HepG2 (cell line): Measurements from ENCODE around the gene FGFR3. TPM values are rescaled to one million over a fixed set of nuclear protein-coding genes. Genes with fewer than 3 reads are reported as not detected.

ENCODE experiments used
- ATAC-seq: fragments of 200-7000 bp; cut with Tn5 transposase; 3 replicates; pipeline ENCODE4 v1.9.1; 2020; ENCODE audit warnings: mild to moderate bottlenecking, moderate library complexity
- BruUV-seq: library from RNA; stranded (reverse); fragments of 400-500 nt; replicated peaks from 2 replicates; lab custom pipeline; 2021; lab: Mats Ljungman, UMichigan
- CTCF ChIA-PET: fragments of 300-600 bp; formaldehyde crosslinking; extraction: SDS; loops from one replicate; lab custom pipeline; 2021; ENCODE audit warnings: low total read pairs, inconsistent platforms, low intra/inter-chr PET ratio; lab: Yijun Ruan, JAX
- POLR2A ChIA-PET: fragments of 350-600 bp; sonication (Branson Sonifier 250); formaldehyde crosslinking; loops from one replicate; lab custom pipeline; 2020; ENCODE audit warnings: antibody characterized with exemption, inconsistent platforms; lab: Yijun Ruan, JAX
- DNase-seq: peaks from one replicate; pipeline ENCODE4 v3.0.0-alpha.2; 2015; ENCODE audit warnings: low spot score
- FAIRE-seq: peaks from 3 replicates; lab custom pipeline; 2011; peaks lifted over from hg19 to GRCh38; lab: Jason Lieb, UNC
- H2AFZ ChIP-seq: one replicate; pipeline ENCODE4 v1.6.1; 2011; ENCODE audit warnings: low read length, inconsistent platforms
- H3K27ac ChIP-seq: fragments of 300-600 bp; 3 replicates; pipeline ENCODE4 v1.8.0; 2011; ENCODE audit warnings: mixed run types, mild to moderate bottlenecking, mixed read lengths, low read length, inconsistent platforms; ENCODE audit not compliant: insufficient read depth; ENCODE audit errors: extremely low read length
- H3K27me3 ChIP-seq, 2 experiments: fragments of 200-600 bp in 1 of 2; 2 replicates in 1 of 2; 3 replicates in 1 of 2; pipeline versions ENCODE4 v1.6.0 to v1.8.0; 2011; ENCODE audit warnings: low read length in 2 of 2, mild to moderate bottlenecking in 2 of 2, moderate library complexity in 2 of 2, inconsistent platforms in 1 of 2; ENCODE audit not compliant: insufficient read depth in 2 of 2, control insufficient read depth in 1 of 2
- H3K36me3 ChIP-seq, 2 experiments: fragments of 200-600 bp in 1 of 2; replicated peaks in 1 of 2; 2 replicates in 1 of 2; 3 replicates in 1 of 2; pipeline versions ENCODE4 v1.5.1 to v1.8.0; 2011; ENCODE audit warnings: low read length in 2 of 2, inconsistent platforms in 1 of 2; ENCODE audit not compliant: insufficient read depth in 2 of 2, control insufficient read depth in 1 of 2
- H3K4me1 ChIP-seq: 2 replicates; pipeline ENCODE4 v1.5.1; 2012; ENCODE audit warnings: low read length, inconsistent platforms; ENCODE audit not compliant: insufficient read depth
- H3K4me2 ChIP-seq: 2 replicates; pipeline ENCODE4 v1.6.0; 2011; ENCODE audit warnings: low read depth, low read length, inconsistent platforms
- H3K4me3 ChIP-seq, 3 experiments: fragments of 200-600 bp in 1 of 3; sonication (generic), shearing (Covaris generic) in 1 of 3; replicated peaks in 1 of 3; 2 replicates each; pipeline ENCODE4 v1.5.1; 2011 to 2016; ENCODE audit warnings: low read length in 3 of 3, inconsistent platforms in 2 of 3, low read depth in 2 of 3, mild to moderate bottlenecking in 2 of 3, control low read depth in 1 of 3, mixed read lengths in 1 of 3; ENCODE audit not compliant: insufficient read depth in 1 of 3
- H3K79me2 ChIP-seq: one replicate; pipeline ENCODE4 v1.6.1; 2011; ENCODE audit warnings: low read length, inconsistent platforms; ENCODE audit not compliant: insufficient read depth
- H3K9ac ChIP-seq: 2 replicates; pipeline ENCODE4 v1.6.0; 2011; ENCODE audit warnings: mild to moderate bottlenecking, low read depth, low read length, inconsistent platforms; ENCODE audit not compliant: insufficient read depth
- H3K9me3 ChIP-seq: 2 replicates; pipeline ENCODE4 v1.5.1; 2012; ENCODE audit warnings: mild to moderate bottlenecking, low read length
- H4K20me1 ChIP-seq: 2 replicates; pipeline ENCODE4 v1.6.0; 2011; ENCODE audit warnings: inconsistent platforms, mild to moderate bottlenecking, low read length, moderate library complexity; ENCODE audit not compliant: insufficient read depth
- CBX1 ChIP-seq: IDR thresholded peaks from one replicate; pipeline ENCODE4 v1.6.1; 2016; ENCODE audit warnings: antibody characterized with exemption, low read depth
- CBX5 ChIP-seq: sonication (generic); formaldehyde crosslinking; IDR thresholded peaks from 2 replicates; pipeline ENCODE4 v1.4.0; 2020; ENCODE audit warnings: missing genetic modification reagents, borderline replicate concordance
- CREM ChIP-seq, 2 experiments: sonication (generic) in 1 of 2; formaldehyde crosslinking in 1 of 2; IDR thresholded peaks; 2 replicates each; pipeline versions ENCODE4 v1.4.0 to v1.6.1; 2016 to 2020; ENCODE audit warnings: antibody characterized with exemption in 1 of 2, mild to moderate bottlenecking in 1 of 2, missing genetic modification reagents in 1 of 2
- FOSL1 ChIP-seq: sonication (generic); formaldehyde crosslinking; IDR thresholded peaks from 2 replicates; pipeline ENCODE4 v1.9.0; 2021; ENCODE audit warnings: missing genetic modification reagents, borderline replicate concordance
- KLF6 ChIP-seq: IDR thresholded peaks from 2 replicates; pipeline ENCODE4 v1.8.0; 2016; ENCODE audit warnings: missing biosample characterization, missing genetic modification reagents
- PCBP1 ChIP-seq: fragments of 200-400 bp; formaldehyde crosslinking; IDR thresholded peaks from 2 replicates; pipeline ENCODE4 v1.6.1; 2017; ENCODE audit warnings: mild to moderate bottlenecking, low read depth, low read length, borderline replicate concordance
- REPIN1 ChIP-seq: sonication (generic); formaldehyde crosslinking; IDR thresholded peaks from 2 replicates; pipeline ENCODE4 v1.8.0; 2022; ENCODE audit warnings: missing genetic modification reagents, low read depth, mild to moderate bottlenecking, borderline replicate concordance
- SP5 ChIP-seq: IDR thresholded peaks from 2 replicates; pipeline ENCODE4 v1.6.1; 2016; ENCODE audit warnings: low read depth, borderline replicate concordance
- SYNCRIP ChIP-seq: fragments of 200-400 bp; formaldehyde crosslinking; IDR thresholded peaks from 2 replicates; pipeline ENCODE4 v1.6.1; 2018; ENCODE audit warnings: mild to moderate bottlenecking, low read depth, low read length; ENCODE audit not compliant: insufficient read depth
- ZBTB38 ChIP-seq: sonication (generic); formaldehyde crosslinking; IDR thresholded peaks from 2 replicates; pipeline ENCODE4 v1.5.1; 2020; ENCODE audit warnings: mild to moderate bottlenecking, missing genetic modification reagents
- ZFP36 ChIP-seq: fragments of 150-350 bp; IDR thresholded peaks from 2 replicates; pipeline ENCODE4 v1.6.1; 2018; ENCODE audit warnings: borderline replicate concordance, low read length, low read depth; ENCODE audit not compliant: partially characterized antibody
- ZFP62 ChIP-seq: sonication (generic); formaldehyde crosslinking; IDR thresholded peaks from 2 replicates; pipeline ENCODE4 v1.4.0; 2020; ENCODE audit warnings: missing genetic modification reagents
- ZKSCAN5 ChIP-seq: sonication (generic); formaldehyde crosslinking; IDR thresholded peaks from 2 replicates; pipeline ENCODE4 v1.5.1; 2020; ENCODE audit warnings: mild to moderate bottlenecking, missing genetic modification reagents
- ZNF331 ChIP-seq: sonication (generic); formaldehyde crosslinking; IDR thresholded peaks from 2 replicates; pipeline ENCODE4 v1.4.0; 2020; ENCODE audit warnings: missing genetic modification reagents
- ZNF350 ChIP-seq: sonication (generic); formaldehyde crosslinking; IDR thresholded peaks from 2 replicates; pipeline ENCODE4 v1.4.0; 2020; ENCODE audit warnings: mild to moderate bottlenecking, low read depth, missing genetic modification reagents, borderline replicate concordance
- ZNF367 ChIP-seq: sonication (generic); formaldehyde crosslinking; IDR thresholded peaks from 2 replicates; pipeline ENCODE4 v1.4.0; 2020; ENCODE audit warnings: missing genetic modification reagents, borderline replicate concordance
- ZNF451 ChIP-seq: sonication (generic); formaldehyde crosslinking; IDR thresholded peaks from 2 replicates; pipeline ENCODE4 v1.5.0; 2020; ENCODE audit warnings: mild to moderate bottlenecking, missing genetic modification reagents
- ZNF614 ChIP-seq: IDR thresholded peaks from 2 replicates; pipeline ENCODE4 v1.6.1; 2018; ENCODE audit warnings: missing biosample characterization, missing genetic modification reagents, inconsistent platforms, borderline replicate concordance
- ZNF775 ChIP-seq: sonication (generic); formaldehyde crosslinking; IDR thresholded peaks from 2 replicates; pipeline ENCODE4 v1.4.0; 2020; ENCODE audit warnings: missing genetic modification reagents, mild to moderate bottlenecking, moderate library complexity, borderline replicate concordance
- ZNF781 ChIP-seq: sonication (generic); formaldehyde crosslinking; IDR thresholded peaks from 2 replicates; pipeline ENCODE4 v1.5.1; 2020; ENCODE audit warnings: borderline replicate concordance, mild to moderate bottlenecking, missing genetic modification reagents; ENCODE audit errors: not compliant biosample characterization
- WGBS: methylation state at CpG from one replicate; pipeline ENCODE4 v1.1.6; 2017; ENCODE audit warnings: low lambda C conversion rate; 5-methylcytosine and 5-hydroxymethylcytosine counted together
- in situ Hi-C: cut with HindIII; loops from 2 replicates; pipeline ENCODE4 v1.10.0; 2017; ENCODE audit warnings: low pct_unique_long_range_greater_than_20kb; ENCODE audit not compliant: extremely low pct_ligation_motif_present
- intact Hi-C: fragments of 100-400 bp; cut with micrococcal nuclease; formaldehyde crosslinking; loops from one replicate; pipeline ENCODE4 v1.10.0; 2022; ENCODE audit not compliant: unreplicated experiment
- polyA plus RNA-seq, 8 experiments: library from polyadenylated mRNA; depleted of rRNA in 3 of 8; stranded (reverse) in 7 of 8; unstranded in 1 of 8; fragments of >200 nt; fragmentation: Illumina TruSeq in 4 of 8; extraction: Trizol in 4 of 8; gene quantifications; 2 replicates each; pipeline versions ENCODE4 v1.2.1 to v1.2.3, GENCODE V29; 2011 to 2016; ENCODE audit warnings: low read depth in 4 of 8, missing spikeins in 1 of 8, mixed read lengths in 1 of 8; ENCODE audit not compliant: insufficient read depth in 1 of 8
- total RNA-seq, 5 experiments: library from RNA; depleted of rRNA; stranded (reverse); fragments of >200 nt; fragmentation: Illumina TruSeq; extraction: Trizol; gene quantifications; 2 replicates each; pipeline ENCODE4 v1.2.3, GENCODE V29; 2016; ENCODE audit warnings: low read depth in 1 of 5
- TF ChIP-seq, protein P1 (sequence below): sonication (generic); formaldehyde crosslinking; IDR thresholded peaks from 2 replicates; pipeline ENCODE4 v1.8.1; 2023; ENCODE audit warnings: mild to moderate bottlenecking, missing genetic modification reagents, borderline replicate concordance
- TF ChIP-seq, protein P2 (sequence below): sonication (generic); formaldehyde crosslinking; IDR thresholded peaks from 2 replicates; pipeline ENCODE4 v1.4.0; 2020; ENCODE audit warnings: missing genetic modification reagents
- TF ChIP-seq, protein P3 (sequence below): sonication (generic); formaldehyde crosslinking; IDR thresholded peaks from 2 replicates; pipeline ENCODE4 v1.9.0; 2022; ENCODE audit warnings: low read depth, missing genetic modification reagents

FGFR3 gene
- total and polyA plus RNA-seq, 2 of the 13 experiments (the other 11 are each of a cell fraction or from before 2014, with no cell fraction given), result 103 to 109 TPM

DNA sequence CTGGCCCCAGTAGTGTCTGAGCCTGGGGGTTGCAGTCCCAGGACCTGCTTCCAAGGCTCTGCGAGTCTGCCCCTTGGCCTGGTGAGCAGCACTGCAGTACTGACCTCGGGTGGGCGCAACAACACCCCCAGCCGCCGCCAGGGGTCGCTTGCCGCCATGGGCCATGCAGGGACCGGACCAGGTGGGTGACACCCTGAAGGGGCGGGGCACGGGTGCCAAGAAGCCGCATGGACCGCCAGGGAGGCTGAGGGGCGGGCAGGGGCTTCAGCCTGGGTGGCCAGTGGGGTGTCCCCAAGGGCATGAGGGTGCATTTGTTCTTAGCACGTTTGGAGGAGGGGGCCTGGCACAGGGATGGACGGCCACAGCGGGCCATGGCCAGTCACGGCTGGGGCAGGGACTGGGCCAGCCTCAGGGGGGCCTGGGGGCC lies 46.8 kb upstream of the FGFR3 start:
- no peaks in the 10 kb centered on the region for H3K9me3 ChIP-seq
- H3K36me3 ChIP-seq, result peaks cover 15 to 20% of the 10 kb centered on the region in 2 experiments
- H4K20me1 ChIP-seq, result no peaks in the 10 kb centered on the region
- no peaks in the 10 kb centered on the region; a peak in 1 of 5 replicates for H3K27me3 ChIP-seq
- H3K4me1 ChIP-seq, result peaks cover 68% of the 10 kb centered on the region
- intact Hi-C loops, result loop anchor here (1.0 to 5.0 kb wide), 5 partner anchors 21 to 166 kb away; no protein-coding TSS in a partner anchor
- peak overlapping the region; percentile 98 for H3K4me2 ChIP-seq
- in situ Hi-C loops, result no loop called here
- H3K79me2 ChIP-seq, result no peaks in the 10 kb centered on the region
- CTCF ChIA-PET, result interaction anchor here (0.7 to 7.5 kb wide), 7 partner anchors 22 to 153 kb away, joined by 3 to 179 read pairs (median 5); no protein-coding TSS in a partner anchor
- peak; percentile 78 for ATAC-seq
- no peak for FAIRE-seq
- H3K4me3 ChIP-seq, result peak overlapping the region; percentile 46 to 75 (median 67)
- no TSS peak for BruUV-seq
- H3K27ac ChIP-seq, result peak overlapping the region; percentile 76
- 8% methylated on average over 4 of the region's 17 CpGs for WGBS
- DNase-seq, result peak; percentile 82
- POLR2A ChIA-PET, result interaction anchor here (1.2 to 5.7 kb wide), 10 partner anchors 12 to 165 kb away, joined by 3 to 45 read pairs (median 6); no protein-coding TSS in a partner anchor
- no peak overlapping the region for H2AFZ ChIP-seq
- H3K9ac ChIP-seq, result peak overlapping the region; percentile 74
- no peak for TF ChIP-seq SYNCRIP
- TF ChIP-seq, protein P1, sequence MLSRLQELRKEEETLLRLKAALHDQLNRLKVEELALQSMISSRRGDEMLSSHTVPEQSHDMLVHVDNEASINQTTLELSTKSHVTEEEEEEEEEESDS (CRISPR knock-in tag), result no peak
- no peak for TF ChIP-seq ZNF775 (CRISPR knock-in tag)
- TF ChIP-seq, protein P2, sequence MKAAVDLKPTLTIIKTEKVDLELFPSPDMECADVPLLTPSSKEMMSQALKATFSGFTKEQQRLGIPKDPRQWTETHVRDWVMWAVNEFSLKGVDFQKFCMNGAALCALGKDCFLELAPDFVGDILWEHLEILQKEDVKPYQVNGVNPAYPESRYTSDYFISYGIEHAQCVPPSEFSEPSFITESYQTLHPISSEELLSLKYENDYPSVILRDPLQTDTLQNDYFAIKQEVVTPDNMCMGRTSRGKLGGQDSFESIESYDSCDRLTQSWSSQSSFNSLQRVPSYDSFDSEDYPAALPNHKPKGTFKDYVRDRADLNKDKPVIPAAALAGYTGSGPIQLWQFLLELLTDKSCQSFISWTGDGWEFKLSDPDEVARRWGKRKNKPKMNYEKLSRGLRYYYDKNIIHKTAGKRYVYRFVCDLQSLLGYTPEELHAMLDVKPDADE (CRISPR knock-in tag), result no peak
- peak; percentile 36; the same call in 1 of the 2 replicates for TF ChIP-seq KLF6 (CRISPR knock-in tag)
- TF ChIP-seq ZNF781 (CRISPR knock-in tag), result no peak
- no peak for TF ChIP-seq FOSL1 (CRISPR knock-in tag)
- TF ChIP-seq ZKSCAN5 (CRISPR knock-in tag), result no peak
- peak; percentile 49; the same call in 1 of the 2 replicates for TF ChIP-seq REPIN1 (CRISPR knock-in tag)
- TF ChIP-seq ZNF350 (CRISPR knock-in tag), result no peak
- TF ChIP-seq ZNF614, result no peak
- TF ChIP-seq, protein P3, sequence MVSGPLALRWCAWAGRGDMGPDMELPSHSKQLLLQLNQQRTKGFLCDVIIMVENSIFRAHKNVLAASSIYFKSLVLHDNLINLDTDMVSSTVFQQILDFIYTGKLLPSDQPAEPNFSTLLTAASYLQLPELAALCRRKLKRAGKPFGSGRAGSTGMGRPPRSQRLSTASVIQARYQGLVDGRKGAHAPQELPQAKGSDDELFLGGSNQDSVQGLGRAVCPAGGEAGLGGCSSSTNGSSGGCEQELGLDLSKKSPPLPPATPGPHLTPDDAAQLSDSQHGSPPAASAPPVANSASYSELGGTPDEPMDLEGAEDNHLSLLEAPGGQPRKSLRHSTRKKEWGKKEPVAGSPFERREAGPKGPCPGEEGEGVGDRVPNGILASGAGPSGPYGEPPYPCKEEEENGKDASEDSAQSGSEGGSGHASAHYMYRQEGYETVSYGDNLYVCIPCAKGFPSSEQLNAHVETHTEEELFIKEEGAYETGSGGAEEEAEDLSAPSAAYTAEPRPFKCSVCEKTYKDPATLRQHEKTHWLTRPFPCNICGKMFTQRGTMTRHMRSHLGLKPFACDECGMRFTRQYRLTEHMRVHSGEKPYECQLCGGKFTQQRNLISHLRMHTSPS (CRISPR knock-in tag), result peak; percentile 91
- peak; percentile 90 for TF ChIP-seq SP5 (CRISPR knock-in tag)
- peak; percentile 19; the same call in 1 of the 2 replicates for TF ChIP-seq ZNF451 (CRISPR knock-in tag)
- no peak for TF ChIP-seq CREM (IDR thresholded peaks at IDR 0.05)
- TF ChIP-seq CREM (CRISPR knock-in tag; IDR thresholded peaks at IDR 0.05), result no peak
- no peak for TF ChIP-seq ZFP62 (CRISPR knock-in tag)
- TF ChIP-seq CBX1, result no peak
- 0 out of 2 replicates have a peak, but pooled peaks have one; percentile 52 for TF ChIP-seq ZNF331
- no peak for TF ChIP-seq ZBTB38 (CRISPR knock-in tag)
- TF ChIP-seq ZFP36, result no peak
- TF ChIP-seq PCBP1, result no peak
- TF ChIP-seq CBX5 (CRISPR knock-in tag), result peak; percentile 79; the same call in 1 of the 2 replicates
- TF ChIP-seq ZNF367 (CRISPR knock-in tag), result no peak
